Retina (tissue), 1 donor: ENCODE data around the gene TMEM31.
A peak's percentile ranks its signal among the peaks of the same experiment; 100 is the strongest.

ENCODE experiments used
- DNase-seq: peaks from one replicate; pipeline ENCODE4 v3.0.0-alpha.2; 2016

TMEM31 gene, protein sequence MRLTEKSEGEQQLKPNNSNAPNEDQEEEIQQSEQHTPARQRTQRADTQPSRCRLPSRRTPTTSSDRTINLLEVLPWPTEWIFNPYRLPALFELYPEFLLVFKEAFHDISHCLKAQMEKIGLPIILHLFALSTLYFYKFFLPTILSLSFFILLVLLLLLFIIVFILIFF

DNA sequence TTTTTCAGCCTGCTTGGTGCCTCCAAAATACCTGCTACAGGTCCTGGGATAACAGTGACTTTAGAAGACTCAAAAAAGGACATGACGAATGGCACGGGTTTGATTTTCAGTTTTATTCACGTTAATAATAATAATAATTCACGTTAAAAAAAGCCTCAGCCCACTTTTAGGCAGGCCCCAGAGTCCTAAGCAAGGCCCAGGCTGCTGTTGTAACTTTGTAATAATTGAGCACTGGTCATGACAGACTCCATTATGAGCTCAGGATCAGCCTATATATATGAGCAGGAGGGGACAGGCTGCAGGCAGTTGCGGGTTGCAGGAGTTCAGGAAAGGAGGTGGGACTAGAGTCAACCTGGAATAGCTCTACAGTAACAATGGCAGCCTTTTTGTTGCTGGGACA is at the start of gene TMEM31:
Gene TMEM31 (plus strand): TSS at position 301 of the 400 bp plus-strand sequence. CDS start 1,350 bp downstream, outside the sequence.
- no peak for DNase-seq

DNA sequence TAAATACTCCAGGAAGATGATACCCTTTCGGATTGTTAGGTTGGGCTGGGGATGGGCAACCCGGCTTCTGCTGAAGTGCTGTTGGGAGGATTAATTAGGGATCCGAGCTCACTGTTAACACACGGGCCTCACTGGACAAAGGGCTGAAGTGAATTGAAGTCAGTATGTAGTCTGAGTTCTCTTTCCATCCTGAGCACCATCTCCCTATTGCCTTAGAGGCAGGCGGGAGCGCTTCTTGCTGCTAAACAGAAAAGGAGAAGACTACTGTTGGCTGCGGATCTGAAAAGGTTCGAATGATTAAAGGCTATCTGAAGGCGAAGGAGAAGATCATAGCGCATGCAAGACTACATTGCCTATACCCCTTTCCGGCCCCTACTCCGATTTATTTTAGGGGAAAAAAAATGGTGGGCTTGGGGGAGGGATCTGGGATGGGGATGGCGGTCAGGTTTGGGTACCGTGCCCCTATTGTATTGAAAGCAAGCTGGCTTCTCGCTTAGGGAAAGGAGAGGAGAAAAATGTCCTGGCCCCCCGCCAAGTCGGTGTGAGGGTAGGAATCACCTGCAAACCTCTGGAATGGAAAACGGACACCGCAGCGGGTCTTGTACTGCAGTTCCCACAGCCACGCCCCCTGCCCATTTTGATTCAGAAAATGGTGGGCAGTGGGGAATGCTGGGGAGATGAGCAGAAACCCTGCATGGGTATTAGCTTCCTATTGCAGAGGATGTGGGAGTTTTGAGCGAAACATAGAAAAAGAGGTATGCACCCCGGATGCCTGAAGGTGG is 46.5 kb upstream of the TMEM31 start:
- peak; percentile 53 for DNase-seq

DNA sequence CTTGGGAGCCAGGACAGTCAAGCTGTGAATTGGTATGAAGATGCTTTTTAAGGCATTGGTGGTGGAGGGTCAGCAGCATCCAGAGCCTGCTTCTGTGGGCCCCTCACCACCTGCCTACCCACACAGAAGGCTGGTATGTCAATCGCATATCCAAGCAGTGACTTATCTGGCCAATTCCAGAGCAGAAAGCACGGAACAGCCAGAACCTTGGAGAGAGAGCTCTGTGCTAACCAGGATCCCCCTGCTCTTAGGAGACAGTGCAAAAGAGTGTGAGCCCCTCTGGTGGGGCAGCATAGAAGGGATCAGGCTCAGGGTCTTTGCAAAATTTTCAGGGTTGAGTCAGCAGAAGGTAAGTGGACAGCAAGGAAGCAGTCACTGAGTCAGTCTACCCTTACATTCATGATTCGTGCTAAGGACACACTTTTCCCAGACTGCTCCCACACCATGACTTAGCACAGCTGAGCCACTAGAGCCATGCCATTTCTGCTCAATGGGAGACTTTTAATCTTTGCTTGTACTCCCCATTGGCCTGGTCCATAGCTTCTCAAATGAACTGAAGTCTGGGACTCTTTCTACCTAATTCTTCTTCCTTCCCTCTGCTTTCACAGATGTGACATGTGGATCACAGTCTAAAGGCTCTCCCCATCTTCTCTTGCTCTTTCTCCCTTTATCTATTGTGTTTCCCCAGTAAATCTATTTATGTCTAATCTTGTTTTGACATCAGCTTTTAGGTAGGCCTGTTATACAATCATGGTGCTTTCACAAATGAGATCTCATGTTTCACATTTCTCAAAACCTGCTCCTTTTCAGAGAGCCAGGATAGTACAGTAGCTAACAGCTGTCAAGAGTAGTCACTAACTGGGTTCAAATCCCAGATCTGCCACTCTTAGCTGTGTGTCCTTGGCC is 44.3 kb upstream of the TMEM31 start:
- DNase-seq = no peak

DNA sequence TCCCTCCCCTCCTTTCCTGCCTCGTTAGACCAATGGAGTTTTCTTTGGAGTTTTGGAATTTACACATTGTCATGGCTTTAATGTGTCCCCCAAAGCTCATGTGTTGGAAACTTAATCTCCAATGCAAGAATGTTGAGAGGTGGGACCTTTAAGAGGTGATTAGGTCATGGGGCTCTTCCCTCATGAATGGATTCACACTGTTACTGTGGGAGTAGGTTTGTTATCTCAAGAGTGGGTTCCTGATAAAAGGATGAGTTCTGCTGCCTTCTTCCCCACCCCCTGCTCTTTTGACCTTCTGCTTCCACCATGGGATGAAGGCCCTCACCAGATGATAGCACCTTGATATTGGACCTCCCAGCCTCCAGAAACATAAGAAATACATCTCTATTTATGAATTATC is 41.0 kb upstream of the TMEM31 start:
- no peak for DNase-seq

DNA sequence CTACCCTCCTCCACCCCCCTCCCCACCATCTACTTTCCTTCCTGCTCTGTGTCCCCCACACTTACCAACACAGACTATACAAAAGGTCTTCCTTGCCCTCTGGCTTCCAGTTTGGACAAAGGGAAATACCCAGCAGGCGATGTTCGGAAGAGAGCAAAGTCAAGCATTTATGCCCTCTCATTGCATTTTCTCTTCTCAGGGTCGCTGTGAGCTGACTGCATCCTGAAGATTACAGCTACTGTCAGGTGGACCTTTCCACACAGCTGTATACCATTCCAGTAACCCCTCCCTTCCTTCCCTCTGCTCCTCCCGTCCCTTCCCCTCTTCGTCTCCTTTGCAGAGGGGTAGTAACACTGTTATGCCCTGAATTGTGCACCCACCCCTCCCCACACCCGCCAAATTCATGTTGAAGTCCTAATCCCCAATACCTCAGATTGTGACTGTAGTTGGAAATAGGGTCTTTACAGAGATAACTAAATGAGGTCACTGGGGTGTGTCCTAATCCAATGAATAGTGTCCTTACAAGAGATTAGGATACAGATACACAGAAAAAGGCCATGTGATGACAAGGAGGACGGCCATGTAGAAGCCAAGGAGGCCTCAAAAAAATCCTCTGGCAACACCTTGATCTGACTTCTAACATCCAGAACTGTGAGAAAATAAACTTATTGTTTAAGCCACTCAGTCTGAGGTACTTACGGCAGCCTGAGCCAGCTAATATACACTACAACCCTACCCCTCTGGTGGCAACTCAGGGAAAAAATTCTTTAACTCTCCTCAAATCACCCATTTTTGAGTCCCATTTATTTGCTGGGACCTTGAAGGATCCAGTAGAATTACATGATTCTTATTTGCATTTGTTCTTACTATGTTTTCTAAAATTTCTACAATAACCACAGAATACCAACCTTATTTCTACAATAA is 35.9 kb upstream of the TMEM31 start:
- no peak for DNase-seq

DNA sequence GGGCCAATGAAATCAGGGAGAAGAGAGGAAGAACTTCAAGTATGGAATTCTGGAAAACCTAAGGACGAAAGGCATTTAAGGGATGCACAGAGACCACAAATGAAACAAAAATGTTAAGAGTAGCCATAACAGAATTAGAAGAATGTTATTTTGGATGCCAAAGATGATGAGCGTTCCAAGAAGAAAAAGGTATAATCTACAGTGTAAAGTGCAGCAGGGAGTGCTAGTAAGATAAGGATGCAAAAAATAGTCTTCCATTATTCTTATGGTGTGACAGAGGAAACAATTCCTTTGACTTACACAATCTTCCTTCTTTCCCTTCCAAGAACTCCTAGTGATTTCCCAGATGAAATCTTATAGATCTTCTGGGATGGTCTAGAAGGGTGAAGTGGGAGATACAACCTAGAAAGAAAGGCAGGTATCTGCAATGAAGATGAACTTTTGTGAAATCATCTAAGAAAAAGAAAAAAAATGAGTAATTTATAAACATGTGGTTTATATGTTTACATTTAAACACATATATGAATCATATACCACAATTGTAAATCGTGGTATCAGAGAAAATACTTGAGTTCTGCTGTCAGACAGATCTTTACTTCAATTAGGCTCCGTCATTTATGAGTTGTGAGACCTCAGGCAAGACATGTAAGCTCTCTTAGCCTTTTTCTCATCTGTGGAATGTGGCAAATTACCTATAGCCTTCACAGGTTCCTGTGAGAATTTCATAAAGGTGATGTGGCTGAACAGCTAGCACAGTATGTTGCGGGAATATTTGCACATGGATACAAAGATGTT is 32.3 kb upstream of the TMEM31 start:
- no peak for DNase-seq

DNA sequence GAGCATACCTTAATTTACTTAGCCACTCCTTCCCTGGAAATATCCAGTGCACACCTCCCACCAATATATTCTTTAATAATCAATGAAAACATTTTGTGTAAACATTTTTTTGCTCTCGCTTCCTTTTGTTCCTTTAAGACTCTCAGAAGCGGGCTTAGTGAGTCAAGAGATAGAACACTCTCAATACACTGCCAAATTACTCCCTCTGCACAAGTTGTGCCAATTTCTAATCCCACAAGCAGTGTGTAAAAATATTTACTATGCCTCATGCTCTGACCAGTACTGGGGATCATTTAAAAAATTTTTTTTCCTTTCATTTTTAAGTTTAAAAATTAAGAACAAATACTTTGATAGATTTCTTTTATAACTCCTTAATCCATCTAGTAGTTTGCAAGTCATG is 29.3 kb upstream of the TMEM31 start:
- no peak for DNase-seq

DNA sequence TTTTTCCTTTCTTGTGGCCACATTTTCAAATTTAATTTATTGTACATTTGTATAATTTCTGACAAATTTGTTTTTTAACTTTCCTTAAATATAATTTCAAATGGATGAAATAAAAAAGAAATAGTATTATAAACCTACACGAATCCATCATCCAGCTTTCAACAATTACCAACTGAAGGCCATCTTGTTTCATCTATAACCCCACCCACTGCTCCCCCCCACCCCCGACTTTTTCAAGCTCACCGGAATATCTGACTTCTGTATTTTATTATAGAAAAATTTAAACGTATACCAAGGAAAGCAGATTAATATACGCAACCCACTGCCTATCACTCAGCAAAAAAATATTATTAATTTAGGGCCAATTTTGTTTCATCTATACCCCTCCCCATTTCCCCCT is 25.3 kb upstream of the TMEM31 start:
- DNase-seq = no peak

DNA sequence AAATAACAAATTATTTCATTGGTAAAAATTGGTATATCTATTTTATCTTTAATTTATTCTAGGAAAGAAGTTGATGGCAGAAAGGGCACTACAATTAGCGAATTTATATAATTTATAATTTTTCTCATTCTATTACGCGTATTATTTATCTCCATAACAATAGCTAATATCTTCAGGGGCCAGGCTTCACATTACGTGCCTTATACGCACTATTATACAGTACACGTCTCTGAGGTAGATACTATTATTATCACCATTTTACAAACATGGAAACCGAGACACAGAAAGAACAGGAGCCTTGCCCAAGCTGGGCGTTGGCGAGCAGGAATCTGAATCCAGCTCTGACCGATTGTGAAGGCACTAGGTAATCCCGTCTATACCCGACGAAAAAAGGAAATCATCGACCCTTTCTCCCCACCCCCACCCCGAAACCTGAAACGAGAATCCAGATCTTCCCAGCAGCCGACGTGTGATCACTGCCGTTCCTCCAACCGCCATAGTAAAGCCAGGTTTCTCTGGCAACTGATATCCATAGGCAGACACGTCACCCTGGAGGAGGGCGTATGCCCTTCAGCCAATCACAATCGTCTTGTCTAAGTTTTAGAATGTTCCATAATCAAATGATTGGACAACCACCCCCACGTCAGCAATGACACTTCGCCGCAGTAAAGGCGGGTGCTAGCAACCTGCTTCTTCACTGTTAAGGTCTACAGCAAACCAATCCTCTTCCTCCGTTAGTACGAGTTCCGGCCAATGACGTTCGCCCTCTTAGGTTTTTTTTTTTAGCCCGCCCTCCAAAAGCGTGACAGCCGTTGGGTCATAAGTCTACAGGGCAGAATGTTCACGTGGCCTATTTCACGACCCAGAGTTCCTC is 24.3 kb upstream of the TMEM31 start, which contains the start of gene MORF4L2:
Gene MORF4L2 (minus strand): TSS at position 501 of the 874 bp plus-strand sequence. CDS start 9,672 bp downstream, outside the sequence.
- no peak for DNase-seq

DNA sequence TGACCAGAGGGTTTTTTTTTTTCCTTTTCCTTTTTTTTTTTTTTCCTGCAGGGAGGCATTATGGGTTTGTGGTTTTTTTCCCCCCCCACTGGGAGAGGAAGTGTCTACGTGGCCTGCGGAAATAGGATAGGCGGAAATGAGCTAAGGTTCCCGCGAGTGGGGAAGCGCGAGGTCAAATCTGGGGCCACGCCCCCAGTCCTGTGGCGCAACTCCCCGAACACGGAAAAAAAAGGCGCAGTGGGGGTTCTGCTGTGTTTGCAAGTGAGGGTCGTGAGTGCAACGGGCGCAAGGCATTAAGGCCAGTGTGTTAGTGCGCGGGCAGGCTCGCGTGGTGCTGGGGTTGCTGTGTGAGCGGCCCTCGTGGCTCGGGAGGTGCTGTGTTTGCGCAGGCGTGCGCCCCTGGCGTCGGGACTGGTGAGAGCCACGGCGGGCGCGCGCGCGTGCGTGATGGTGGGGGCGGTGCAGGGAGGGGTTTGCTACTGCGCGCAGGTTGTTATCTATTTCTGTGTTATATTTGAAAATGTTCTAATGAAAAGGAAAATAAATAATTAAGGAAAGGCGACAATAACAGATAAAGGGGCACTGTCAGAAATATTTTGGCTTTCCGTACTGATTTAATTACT is 23.5 kb upstream of the TMEM31 start:
- DNase-seq = peak; percentile 95

DNA sequence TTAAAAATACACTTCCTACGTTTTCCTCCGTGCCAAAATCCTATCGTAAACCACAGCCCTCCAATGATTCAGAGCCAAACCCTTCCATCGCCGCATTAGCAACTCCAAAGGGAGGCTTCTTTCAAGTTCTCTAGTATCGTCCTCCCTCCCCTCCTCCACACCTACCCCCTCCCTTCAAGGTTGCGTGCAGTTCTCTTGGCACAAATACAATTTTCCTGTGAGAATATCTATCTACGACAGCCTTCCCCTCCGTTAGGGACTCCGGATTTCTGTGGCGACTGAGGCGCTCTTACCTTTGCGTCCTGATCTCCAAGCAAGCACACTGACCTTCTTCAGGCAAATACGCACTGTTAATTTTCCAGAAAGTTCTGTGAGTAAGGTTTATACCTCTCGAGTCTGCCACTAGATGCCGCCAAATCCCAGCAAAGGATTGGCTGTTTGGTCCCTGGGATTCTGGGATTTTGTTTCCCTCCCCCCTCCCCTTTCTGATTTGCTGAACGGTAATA is 23.0 kb upstream of the TMEM31 start:
- peak; percentile 81 for DNase-seq

DNA sequence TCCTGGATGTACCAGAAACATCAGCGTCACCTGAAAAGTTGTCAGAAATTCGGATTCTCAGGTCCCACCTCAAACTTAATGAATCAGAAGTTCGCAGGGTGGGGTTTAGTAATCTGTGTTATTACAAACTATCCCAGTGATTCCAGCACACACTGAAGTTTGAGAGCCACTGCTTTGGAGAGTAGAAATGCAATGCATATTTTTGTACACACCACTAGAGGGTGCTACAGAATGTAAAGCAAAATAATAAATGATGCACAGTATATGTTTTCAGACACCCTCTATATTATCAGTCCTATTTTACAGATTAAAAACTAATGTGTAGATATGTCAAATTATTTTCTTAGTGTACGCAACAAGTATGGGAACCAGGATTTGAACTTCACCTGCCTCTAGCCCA is 21.8 kb upstream of the TMEM31 start:
- peak; percentile 34 for DNase-seq

DNA sequence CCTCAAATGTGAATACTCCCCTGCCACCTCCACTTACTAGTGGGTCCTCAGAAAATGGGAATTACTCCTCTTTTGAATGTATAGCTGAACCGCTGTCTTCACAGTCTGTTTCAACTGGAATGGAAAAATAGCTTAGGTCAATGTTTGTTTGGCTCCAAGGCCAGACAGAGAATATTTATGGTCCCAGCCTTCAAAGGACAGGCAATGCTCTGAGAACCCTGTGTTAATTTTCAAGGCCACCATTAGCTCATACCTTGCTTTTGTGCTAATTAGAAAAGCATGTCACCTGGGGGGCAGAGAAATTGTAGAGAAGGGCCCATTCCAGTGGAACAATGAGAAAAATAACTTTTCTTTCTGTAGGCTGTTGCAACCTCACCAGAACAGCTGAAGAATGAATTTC is 19.6 kb upstream of the TMEM31 start:
- no peak for DNase-seq

DNA sequence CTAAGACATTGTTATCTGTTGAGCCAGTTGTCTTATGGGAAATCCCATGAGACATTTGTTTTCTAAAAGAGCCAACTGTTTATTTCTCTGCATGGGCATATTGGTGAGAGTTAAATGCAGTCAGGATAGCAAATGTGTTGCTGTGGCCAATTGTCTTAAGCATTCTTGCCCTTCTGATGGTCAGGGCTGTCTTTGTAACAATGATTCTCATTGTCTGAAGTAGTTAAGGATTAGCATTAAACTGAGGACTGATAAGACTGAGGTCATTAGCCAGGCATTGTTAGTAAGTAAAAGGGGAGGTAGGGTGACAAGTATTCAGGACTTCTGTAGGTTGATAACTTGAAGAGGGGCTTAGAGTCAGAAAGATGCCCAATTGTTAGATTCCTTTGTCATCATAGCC is 13.0 kb upstream of the TMEM31 start:
- no peak for DNase-seq

DNA sequence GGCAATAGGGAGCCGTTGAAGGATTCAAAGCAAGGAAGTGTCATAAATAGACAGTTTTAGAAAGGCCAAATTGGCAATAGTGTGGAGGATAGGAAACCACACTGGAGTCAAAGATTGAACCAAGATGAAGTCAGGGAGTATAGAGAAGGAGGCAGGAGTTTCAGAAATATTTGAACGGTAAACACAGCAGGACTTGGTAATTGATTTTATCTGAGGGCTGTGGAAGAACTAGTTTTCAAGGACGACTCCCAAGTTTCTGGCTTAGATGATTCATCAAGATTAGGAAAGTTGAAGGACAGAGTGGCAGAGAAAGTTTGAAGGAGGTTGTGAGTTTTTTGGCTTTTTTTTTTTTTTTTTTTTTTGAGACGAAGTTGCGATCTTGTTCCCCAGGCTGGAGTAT is 11.5 kb upstream of the TMEM31 start:
- no peak for DNase-seq

DNA sequence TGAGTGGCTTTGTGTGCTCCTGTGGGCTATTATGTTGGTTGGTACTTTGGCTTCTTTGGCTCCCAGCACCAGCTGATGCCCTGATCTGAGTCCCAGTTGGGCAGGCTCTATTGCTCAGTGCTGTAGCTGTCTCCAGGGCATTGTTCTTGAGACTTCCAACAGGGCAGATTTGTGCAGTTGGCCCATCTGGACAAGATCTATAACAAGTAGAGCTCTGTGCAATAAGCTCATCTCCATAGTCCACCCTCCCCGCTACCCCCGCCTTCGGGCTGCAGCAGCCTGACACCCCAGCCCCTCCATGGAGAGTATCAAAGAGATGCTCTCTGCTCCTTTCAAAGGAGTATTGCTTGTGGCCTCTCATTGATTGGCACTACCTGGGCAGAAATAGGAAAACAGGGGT is 5.8 kb upstream of the TMEM31 start:
- DNase-seq = no peak

DNA sequence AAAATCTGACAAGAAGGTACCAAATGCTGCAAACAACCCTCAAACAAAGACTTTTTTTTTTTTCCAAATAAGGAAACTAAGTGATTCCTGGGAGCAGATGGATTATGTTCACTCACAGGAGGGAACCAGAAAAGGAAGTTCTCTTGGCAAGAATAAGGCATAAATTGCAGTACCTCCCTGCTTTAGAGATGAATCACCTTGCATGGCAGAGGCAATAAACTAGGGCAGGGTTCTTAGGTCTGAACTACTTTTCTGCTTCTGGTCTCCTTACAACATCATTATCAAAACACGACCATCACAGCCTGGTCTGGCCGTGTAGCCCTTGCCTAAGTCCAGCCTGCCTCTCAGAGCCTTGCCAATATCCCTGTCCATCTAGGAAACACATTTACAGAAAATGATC is 6.3 kb downstream of the TMEM31 start:
- no peak for DNase-seq

DNA sequence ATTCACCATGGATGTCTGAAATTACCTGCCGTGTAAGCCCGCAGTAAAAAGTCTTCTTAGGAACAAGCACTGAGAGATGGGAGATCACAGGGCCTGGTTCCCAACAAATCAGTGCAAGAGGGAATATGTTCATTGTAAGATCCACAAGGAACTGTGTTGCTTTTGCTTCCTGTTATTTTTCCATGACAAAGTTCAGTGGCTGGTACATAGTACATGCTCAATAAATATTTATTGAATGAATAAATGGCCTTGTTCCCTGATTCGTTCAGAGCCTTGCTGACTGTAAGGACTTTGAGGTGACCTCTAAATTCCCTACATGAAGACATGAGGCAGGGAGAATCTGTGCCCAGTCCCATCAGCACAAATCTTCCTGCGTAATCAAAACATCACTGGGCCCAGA is 7.4 kb downstream of the TMEM31 start:
- DNase-seq = no peak

DNA sequence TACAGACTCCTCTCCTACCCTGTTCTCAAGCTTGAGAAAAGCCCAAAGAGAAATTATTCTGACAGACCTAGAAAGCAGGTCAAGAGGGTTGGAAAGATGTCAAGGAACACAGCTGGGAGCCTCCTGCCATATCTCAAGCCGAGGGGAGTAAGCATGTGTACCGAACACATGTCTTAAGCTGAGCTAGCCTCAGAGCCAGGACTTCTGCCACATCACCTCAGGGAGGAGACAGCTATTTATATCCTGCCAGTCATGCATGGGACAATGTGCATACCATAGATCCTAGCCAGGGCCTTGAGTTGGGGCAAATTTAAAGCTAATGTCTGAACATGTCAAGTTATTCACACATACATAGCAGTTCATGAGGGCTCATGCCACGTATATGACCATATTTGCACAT is 11.8 kb downstream of the TMEM31 start:
- no peak for DNase-seq

DNA sequence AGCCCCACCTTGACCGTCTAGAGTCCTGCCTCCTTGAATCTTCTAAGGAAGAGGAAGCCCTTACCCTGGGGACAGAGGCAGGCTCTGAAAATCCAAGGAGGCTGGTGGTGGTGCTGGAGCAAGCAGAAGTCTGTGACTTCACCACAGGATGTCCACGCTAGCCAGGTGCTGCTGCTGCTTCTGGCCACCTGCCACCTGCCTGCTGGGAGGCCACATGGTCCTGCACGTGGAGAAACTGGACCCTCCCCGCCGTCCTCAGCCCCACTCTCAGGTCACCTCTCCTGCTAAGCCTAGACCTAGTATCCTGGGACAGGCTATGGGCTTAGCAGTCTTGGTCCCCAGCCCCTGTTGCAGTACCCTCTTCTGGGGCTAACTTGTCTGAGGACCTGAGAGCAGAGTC is 15.8 kb downstream of the TMEM31 start:
- no peak for DNase-seq
